ENCODE measurements around the gene MKS1. TPM values are rescaled to one million over a fixed set of nuclear protein-coding genes. Genes with fewer than 3 reads are reported as not detected.
A peak's percentile ranks its signal among the peaks of the same experiment; 100 is the strongest.

MKS1 gene
- total RNA-seq: 10 to 100 TPM; 10.8 to 17.3 (median 14.7) TPM

GRCh38 chr17:58219007-58219788 is at the start of gene MKS1:
TSS of gene MKS1 (minus strand) at chr17:58219255. CDS start at chr17:58219230, 25 bp downstream.
- intact Hi-C loops (cut with DNase I; ENCODE audit: low total_unique reads): no loop called here
- WGBS, 2 donors: 1 to 2% methylated on average over 55 to 56 of the region's 56 CpGs
- DNase-seq (ENCODE audit: low spot score in 2 of 2): peak; percentile 93 to 99
- peak within 1 kb of the TSS; percentile 59 for H3K4me3 ChIP-seq (ENCODE audit: low read depth, poor library complexity, severe bottlenecking)
- TF ChIP-seq POLR2A (IDR thresholded peaks at IDR 0.05): no peak
- TF ChIP-seq CTCF (IDR thresholded peaks at IDR 0.05): peak in 1 of 3 donors; percentile 73

- 83 to 86% methylated on average over 12 of the region's 12 CpGs for WGBS, 2 donors
- TF ChIP-seq POLR2A (IDR thresholded peaks at IDR 0.05) (no peak), CTCF (IDR thresholded peaks at IDR 0.05) (no peak)
- intact Hi-C loops (cut with DNase I; ENCODE audit: low total_unique reads): no loop called here
- peak in 1 of 2 donors; percentile 53 for DNase-seq (ENCODE audit: low spot score in 2 of 2)
- no peak overlapping the region for H3K4me3 ChIP-seq (ENCODE audit: low read depth, poor library complexity, severe bottlenecking)
These were observed 49.3 kb upstream of the MKS1 start for GRCh38 chr17:58268326-58268725.

- peak; percentile 10 to 77 for DNase-seq (ENCODE audit: low spot score in 2 of 2)
- 82 to 84% methylated on average over 19 to 22 of the region's 22 CpGs for whole genome bisulfite sequencing, 2 donors
- no peak overlapping the region for H3K4me3 ChIP-seq (ENCODE audit: low read depth, poor library complexity, severe bottlenecking)
- TF ChIP-seq CTCF (IDR thresholded peaks at IDR 0.05) (no peak), POLR2A (IDR thresholded peaks at IDR 0.05) (no peak)
- intact Hi-C loops (cut with DNase I; ENCODE audit: low total_unique reads): no loop called here
These were observed 48.6 kb upstream of the MKS1 start for GRCh38 chr17:58267347-58268324.

- TF ChIP-seq POLR2A (IDR thresholded peaks at IDR 0.05): no peak
- no peak for TF ChIP-seq CTCF (IDR thresholded peaks at IDR 0.05)
- intact Hi-C loops (cut with DNase I; ENCODE audit: low total_unique reads): no loop called here
- 93 to 95% methylated on average over 7 of the region's 7 CpGs for WGBS, 2 donors
- no peak overlapping the region for H3K4me3 ChIP-seq (ENCODE audit: low read depth, poor library complexity, severe bottlenecking)
- peak in 1 of 2 donors; percentile 45 for DNase-seq (ENCODE audit: low spot score in 2 of 2)
These were observed 47.1 kb upstream of the MKS1 start for GRCh38 chr17:58265902-58266875.

- no peak overlapping the region for H3K4me3 ChIP-seq (ENCODE audit: low read depth, poor library complexity, severe bottlenecking)
- intact Hi-C loops (cut with DNase I; ENCODE audit: low total_unique reads): no loop called here
- no peak for DNase-seq (ENCODE audit: low spot score in 2 of 2)
- TF ChIP-seq POLR2A (IDR thresholded peaks at IDR 0.05) (no peak), CTCF (IDR thresholded peaks at IDR 0.05) (no peak)
- 80 to 85% methylated on average over 4 of the region's 4 CpGs for WGBS, 2 donors
These were observed 46.2 kb upstream of the MKS1 start for GRCh38 chr17:58265271-58265670.
